Measurements from ENCODE around the gene PRKD1.

Gene PRKD1

DNA sequence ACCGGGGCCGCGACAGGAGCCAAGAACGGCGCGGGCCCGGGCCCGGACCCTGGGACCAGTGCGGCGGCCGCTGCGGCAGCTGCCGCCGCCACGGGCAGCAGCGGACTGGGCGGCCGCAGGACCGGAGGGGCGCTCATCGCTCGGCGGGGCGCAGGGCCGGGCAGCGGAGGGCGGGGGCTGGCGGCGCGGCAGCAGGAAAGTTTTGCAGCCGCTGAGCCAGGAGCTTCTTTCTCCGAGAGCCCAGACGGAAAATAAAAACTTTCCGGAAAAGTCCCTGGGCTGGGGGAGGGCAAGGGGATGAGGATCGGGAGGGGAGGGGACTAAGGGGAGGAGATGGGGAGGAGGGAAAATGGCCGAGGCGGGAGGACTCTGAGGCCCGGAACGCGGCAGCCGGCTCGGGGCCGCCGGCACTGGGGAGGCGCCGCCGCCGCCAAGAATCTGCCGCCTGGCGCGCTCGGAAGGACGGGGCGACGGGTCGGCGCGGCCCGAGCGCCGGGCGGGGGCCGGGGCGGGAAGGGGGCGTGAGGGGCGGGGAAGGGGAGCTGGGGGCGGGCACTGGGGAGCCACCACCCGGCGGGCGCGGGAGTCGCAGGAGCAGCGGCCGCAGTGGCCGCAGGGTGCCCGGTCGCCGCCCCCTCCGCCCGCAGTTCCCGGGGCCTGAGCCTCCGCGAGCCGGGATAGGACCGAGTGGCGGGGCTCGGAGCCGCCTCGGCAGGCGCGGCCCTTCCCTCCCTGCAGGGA is at the start of gene PRKD1:
Gene PRKD1 (minus strand): TSS at position 472 of the 741 bp plus-strand sequence.
- peak; percentile 86 for DNase-seq

DNA sequence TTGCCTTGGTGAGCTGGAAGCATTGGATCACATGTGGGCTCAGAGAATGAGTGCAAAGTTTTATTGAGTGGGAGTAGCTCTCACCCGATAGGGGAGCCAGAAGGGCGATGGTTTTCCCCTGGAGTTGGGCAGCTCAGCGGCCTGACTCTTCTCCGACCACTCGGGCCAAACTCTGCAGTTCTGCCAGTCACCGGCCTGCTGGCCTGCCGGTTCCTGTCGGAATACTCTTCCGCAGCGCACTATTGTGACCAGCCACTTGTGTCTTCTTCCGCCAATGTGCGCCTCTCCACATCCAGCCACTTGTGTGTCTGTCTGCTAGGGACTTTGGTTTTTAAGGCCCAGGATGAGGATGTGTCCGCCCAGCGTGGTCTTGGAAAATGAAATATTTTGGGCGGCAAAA is 43.5 kb upstream of the PRKD1 start:
- DNase-seq: no peak

DNA sequence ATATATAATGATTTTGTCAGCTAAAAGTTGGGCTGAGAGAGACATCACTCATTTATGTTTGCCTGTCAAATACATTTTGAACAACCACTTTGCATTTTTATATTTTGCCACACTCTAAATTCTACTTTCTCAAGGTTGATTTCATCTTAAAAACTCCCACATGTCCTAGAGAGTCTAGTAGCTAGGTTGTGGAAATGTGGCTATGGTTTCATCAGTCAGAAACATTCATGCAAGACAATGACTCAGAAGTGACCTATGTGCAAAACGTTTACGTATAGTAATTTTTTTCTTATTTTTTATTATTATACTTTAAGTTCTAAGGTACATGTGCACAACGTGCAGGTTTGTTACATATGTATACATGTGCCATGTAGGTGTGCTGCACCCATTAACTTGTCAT is 27.4 kb upstream of the PRKD1 start:
- no peak for DNase-seq

DNA sequence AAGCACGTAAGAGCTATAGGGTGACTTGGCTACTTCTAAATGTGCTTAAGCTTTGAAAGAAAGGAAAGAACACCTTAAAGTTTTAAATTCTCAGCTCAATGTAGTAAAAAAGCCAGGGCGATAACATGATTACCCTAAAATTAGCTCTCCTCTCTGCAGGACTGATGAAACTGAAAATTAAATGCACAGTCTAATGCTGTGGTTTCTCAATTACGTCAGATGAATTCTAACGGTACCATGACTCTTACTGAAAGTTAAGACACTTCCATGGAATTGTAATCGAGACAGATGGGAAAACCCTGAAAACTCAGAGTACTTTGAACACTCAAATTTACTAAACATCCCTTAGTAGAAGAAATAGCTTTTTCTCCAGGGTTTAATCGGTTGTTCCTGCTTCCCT is 25.9 kb upstream of the PRKD1 start:
- DNase-seq: no peak

DNA sequence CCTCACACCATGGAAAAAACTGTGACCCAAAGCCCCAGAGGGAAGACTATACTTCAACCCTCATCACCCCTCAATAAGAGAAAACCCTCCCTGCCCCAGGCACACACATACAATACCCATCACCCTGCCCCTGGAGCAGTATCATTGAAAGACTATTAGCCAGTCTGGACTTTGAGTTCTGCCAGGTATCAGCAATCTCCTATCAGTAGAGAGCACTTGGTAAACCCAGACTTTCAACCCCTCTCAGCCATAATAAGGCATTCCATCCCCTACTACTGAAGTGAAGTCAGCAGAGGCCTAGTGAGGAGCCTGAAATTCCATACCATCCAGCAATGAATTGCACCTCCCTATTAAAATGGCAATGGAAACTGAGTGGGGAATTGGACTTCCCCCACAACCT is 16.4 kb upstream of the PRKD1 start:
- DNase-seq: no peak

DNA sequence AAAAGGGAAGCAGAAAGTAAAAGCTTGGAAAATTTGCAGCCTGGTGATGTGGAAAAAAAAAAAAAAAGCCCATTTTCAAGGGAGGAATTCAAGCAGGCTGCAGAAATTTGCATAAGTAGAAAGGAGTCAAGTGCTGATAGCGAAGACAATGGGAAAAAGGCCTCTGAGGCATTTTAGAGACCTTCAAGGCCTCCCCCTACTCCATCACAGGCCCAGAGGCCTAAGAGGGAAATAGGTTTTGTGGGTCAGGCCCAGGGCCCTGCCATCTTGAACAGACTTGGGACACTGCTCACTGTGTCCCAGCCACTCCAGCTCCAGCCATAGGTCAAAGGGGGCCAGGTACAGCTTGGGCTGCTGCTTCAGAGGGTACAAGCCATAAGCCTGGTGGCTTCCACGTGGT is 13.8 kb upstream of the PRKD1 start:
- DNase-seq: no peak

DNA sequence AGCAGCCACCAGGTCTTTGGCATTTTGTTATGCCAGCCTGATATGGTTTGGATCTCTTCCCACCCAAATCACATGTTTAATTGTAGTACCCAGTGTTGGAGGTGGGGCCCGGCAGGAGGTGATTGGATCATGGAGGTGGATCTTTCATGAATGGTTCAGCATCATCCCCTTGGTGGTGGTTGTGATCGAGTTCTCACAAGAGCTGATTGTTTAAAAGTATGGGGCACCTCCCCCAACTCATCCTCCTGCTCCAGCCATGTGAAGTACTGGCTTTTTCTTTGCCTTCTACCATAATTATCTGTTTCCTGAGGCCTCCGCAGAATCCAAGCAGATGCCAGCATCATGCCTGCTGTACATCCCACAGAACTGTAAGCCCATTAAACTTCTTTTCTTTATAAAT is 12.8 kb upstream of the PRKD1 start:
- DNase-seq: no peak

DNA sequence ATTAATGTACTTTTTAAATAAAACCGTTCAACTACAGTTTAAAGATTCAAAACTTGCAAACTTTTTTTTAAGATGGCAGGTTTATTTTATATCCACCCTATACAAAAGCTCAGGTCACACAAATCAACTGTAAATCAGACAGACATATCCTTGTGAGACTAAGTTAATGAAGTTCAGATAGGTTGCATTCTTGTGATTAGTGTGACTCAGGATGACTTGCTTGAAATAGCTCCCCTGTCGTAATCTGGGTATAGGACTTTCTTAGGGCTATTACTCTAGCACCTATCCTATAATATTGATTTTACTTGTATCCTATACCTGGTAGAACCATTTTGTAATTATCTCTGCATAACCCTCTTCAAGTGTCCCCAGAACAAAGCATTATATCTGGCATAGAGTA is 9.5 kb upstream of the PRKD1 start:
- no peak for DNase-seq

DNA sequence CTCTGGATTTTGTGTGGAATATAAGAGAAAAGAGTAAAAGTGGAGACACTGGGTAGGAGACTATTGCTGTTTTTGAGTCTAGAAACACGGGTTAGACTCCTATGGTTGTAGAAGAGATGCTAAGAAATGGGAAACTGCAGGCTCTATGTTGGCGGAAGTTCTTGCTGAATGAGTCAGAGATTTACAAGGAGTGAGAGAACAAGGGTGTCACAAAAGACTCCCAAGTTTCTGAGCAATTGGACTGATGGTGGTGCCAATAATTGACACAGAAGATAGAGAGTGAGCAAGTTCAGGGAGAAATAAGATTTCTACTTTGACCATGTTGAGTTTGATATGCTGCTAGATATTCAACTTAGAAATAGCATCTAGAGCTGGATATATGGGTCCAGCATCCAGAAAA is 2.6 kb upstream of the PRKD1 start:
- no peak for DNase-seq

DNA sequence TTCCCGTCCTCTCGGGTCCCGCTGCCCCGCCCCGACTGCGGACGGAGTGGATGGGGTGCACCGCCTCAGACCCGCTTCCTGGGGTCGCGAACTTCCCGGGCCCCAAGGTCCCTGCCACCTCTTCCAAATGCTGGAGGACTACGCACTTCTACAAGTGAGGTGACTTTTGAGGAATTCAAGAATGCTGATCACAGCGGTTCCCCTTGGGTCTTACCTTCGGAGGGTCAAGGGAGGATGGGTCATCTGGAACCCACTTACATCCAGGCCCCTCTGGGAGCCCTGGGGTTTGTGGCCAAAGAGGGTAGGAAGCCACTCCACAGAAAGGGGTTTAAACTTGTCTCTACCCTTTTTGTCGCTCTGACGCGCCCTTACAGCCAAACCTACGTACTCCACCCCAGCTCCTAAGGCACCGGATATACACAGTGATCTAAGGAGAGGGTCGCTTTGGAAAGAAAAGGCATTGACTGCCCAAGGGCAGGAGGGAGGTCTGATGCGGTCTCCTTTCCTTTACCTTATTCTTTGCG is 532 bp upstream of the PRKD1 start:
- peak; percentile 69 for DNase-seq

DNA sequence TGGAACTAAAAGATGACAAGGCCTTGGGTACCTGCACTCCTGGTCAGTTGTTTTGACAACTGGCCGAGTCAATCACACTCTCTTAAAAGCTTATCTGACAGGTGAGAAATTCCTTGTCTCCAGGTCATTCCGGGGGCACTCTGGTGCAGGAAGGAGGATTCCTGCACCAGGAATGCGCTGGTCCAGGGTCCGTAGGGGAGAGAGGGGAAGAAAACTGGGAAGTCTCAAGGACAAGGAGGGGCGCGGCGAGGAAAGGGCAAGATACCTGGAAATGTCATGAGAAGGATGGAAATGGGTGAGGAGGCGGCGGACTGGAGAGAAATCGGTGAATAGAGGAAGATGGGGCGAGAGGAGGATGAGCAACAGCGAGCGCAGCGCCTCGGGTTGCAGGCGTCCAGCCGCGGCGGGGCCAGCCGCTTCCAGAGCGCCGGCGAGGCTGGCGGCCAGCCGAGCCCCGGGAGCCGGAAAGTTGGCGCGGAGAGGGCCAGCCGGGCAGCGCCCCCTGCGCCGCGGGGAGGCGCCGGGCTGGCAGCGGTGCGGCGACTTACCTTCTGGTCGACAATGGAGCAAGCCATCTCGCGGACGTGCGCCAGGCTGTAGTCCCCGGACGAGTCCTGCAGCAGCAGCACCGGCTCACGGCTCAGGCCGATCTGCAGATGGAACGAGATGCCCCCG is 809 bp downstream of the PRKD1 start:
- peak; percentile 86 for DNase-seq

DNA sequence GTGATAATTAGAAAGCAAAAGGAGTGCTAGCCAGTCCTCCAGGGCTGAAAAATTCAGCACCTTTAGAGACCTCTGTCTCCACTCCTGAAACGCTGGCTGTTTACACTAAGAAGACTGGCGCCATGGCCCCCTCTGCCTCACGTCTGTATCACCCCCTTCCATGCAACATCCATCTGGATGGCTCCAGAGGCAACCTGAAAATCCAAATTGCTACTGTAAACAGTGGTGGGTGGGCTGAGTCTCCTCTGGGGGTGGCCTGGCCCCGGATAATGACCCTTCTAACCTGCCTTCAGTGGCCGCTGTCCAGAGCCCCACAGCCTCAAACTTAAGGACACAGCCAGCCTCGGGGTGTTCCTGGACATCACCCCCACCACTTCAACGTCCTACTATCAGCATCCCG is 1.4 kb downstream of the PRKD1 start:
- peak; percentile 22 for DNase-seq

DNA sequence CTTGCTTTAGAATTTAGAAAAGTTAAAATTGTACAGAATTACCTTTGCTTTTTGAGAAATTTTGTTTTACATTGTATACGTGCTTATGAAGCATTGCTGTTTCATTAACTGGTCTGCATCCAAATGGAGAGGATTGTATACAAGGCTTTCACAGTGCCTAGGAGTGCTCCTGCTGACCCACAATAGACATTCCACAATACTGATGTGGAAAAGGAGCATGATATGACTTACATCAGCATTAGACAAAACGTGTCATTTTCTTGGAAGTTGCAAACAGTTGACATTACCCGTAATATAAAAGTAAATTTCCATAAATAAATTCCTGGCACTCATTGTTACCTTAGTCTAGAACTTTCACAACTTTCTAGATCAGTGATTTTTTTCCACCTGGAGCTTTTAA is 1.9 kb downstream of the PRKD1 start:
- DNase-seq: no peak

DNA sequence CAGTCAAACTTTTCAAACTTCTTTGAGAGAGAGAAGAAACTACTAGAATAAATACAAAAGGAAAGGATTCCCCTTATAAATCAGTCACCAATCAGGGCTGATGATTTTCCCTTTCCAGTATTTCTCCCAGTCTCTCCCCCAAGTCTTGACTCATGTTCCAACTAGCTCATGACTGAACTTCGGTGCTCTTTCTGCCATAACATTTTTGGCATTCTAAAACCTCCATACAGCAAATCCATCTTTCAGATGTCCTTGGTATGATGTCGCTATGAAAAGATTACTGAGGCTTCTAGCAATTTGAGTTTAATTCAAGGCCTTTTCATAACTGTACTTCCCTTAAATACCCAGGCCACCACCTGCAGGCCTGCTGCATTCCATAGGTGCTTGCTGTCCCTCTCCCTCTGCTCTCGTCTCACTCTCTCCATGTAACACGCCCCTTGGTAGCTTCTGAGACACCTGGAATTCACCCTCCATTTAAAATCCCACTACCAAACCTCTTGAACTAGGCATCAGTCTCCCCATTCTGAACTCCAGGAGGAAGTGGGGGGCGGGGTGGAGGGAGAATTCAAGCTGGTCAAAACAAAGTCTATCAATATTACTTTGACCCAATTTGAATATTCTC is 2.4 kb downstream of the PRKD1 start:
- DNase-seq: no peak

DNA sequence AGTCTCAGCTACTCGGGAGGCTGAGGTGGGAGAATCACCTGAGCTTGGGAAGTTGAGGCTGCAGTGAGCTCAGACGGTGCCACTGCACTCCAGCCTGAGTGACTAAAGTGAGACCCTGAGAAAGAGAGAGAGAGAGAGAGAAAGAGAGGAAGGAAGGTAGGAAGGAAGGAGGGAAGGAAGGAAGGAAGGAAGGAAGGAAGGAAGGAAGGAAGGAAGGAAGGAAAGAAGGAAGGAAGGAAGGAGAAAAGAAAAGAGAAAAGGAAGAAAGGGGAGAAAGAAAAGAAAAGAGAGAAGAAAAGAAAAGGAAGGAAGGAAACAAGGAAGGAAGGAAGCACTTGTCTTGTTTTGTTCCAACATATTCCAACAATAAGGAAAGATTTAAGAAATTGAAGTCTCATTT is 7.8 kb downstream of the PRKD1 start:
- DNase-seq: no peak

DNA sequence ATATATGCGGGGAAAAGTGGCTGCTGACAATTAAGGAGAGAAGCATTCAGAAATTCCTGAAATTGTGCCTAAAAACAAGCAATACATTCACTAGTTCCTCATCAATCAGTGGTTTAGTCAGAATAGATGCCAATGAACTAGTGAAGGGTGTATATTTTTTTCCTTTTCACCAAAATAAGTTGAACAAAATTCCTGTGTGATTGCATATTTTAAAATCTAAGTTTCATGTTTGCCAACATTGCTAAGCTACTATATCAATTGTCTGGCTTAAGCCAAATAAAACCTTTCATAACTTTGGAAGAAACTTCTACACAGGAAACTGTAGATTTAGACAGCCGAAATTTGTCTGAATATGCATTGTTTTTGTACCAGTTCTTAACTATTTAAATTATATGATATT is 8.7 kb downstream of the PRKD1 start:
- DNase-seq: no peak

DNA sequence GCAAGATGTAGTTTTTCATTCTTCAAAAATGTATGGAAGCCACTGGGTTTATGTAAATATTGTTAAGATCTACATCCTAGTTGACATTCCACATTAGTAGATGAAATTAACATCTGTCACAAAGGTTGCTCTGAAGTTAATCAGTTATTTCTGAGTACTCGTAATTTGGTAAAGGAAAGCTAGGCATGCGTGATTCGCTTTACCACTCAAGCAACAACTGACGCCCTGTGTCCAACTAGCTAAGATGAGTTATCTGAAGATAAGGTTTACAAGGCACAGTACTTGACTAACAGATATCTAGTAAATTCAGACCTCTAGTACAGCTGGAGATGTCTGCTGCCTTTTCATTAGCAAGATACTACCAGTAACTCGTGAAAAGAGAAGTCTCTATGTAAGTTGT is 14.1 kb downstream of the PRKD1 start:
- DNase-seq: no peak

DNA sequence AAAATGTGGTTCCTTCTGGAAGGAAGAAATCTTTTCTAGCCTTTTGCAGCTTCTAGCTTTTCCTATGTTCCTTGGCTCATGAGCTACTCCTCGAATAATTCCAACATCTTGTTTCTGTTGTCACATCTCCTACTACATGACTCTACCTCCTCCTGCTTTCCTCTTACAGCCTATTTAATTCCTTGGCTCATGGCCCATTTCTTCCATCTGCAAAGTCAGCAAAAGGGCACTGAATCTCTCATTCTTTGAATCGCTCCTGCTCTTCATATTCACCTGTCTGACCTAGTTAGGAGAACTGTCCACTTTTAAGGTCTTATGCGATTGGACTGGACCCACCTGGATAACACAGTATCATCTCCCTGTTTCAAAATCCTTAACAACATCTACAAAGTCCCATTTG is 15.8 kb downstream of the PRKD1 start:
- DNase-seq: no peak

DNA sequence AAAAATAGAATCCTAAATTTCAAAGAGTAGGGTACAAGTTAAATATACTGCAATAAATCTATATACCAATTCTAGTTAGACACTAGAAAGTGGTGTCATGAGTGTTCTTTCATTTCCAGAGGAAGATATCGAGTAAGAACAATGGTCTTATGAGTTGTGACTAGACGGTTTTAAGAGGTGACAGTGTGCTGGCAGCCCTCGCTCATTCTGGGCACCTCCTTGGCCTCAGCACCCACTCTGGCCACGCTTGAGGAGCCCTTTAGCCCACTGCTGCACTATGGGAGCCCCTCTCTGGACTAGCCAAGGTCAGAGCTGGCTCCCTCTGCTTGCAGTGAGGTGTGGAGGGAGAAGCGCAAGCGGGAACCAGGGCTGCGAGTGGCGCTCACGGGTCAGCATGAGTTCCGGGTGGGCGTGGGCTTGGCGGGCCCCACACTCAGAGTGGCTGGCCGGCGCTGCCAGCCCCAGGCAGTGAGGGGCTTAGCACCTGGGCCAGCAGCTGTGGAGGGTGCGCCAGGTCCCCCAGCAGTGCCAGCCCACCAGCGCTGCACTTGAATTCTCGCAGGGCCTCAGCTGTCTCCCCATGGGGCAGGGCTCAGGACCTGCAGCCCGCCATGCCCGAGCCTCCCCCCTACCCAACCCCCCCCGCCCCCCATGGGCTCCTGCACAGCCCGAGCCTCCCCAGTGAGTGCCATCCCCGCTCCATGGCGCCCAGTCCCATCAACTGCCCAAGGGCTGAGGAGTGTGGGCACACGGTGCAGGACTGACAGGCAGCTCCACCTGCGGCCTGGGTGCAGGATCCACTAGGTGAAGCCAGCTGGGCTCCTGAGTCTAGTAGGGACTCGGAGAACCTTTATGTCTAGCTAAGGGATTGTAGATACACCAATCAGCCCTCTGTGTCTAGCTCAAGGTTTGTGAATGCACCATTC is 18.7 kb downstream of the PRKD1 start:
- no peak for DNase-seq

DNA sequence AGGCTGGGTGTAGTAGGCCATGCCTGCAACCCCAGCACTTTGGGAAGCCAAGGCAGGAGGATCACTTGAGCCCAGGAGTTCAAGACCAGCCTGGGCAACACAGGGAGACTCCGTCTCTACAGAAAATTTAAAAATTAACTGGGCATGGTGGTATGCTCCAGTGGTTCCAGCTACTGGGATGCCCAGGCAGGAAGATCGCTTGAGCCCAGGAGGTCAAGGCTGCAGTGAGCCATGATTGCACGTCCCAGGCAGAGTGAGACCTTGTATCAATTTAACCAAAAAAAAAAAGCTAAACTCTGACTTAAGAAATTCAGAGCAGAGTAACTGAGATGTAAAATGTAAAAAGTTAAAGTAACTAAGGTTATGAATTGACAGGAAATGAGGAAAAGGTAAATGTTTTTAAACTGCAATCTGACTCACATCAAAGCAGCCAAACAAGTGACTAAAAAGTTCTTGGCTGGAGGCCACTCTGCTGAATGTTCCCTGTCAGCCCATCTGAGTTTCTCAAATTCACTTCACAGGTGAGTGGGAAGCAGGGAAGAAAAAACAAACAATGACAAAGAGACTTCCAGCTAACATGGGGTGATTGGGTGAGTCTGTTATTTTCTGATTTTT is 21.3 kb downstream of the PRKD1 start:
- no peak for DNase-seq

DNA sequence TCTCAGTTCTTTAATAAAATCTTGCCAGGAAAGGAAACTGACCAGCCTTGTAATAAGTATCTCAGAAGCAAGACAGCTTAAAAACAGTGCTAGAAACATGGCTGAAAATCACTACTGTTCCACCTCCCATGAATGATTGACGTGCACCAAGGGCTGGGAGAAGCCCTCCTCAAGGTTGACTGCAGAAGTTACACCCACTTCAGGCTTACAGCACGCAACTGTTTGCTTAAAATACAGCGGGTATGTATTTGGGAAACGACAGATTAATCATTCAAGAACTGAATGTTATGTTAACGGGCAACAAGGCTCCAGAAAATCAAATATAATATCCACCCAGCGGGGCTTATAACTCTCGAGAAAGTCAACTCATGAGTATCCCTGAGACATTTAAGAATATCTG is 22.1 kb downstream of the PRKD1 start:
- no peak for DNase-seq

DNA sequence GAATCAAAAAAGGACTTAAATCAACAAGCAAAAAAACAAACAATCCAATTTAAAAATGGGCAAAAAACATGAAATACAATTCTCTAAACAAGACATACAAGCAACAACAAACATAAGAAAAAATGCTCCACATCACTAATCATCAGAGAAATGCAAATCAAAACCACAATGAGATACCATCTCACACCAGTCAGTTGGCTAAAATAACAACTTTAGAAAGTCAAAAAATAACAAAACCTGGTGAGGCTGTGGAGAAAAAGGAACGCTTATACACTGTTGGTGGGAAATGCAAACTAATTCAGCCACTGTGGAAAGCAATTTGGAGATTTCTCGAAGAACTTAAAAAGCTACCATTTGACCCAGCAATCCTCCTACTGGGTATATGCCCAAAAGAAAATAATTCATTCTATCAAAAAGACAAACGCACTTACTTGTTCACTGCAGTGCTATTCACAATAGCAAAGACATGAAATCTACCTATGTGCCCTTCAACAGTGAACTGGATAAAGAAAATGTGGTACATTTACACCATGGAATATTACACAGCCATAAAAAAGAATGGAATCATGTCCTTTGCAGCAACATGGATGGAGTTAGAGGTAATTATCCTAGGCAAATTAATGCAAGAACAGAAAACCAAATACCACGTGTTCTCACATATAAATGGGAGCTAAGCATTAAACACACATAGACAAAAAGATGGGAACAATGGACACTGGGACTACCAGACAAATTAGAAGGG is 26.9 kb downstream of the PRKD1 start:
- DNase-seq: no peak

All from eye (tissue), 1 donor.